ENCODE measurements around the gene SH2D7.
"Not testable (repeated sequence)": the region's sequence is repeated elsewhere in the genome, so short reads cannot be mapped to it uniquely, and the experiment has no call there.

Gene SH2D7

GRCh38 chr15:78142332-78142731 lies 50.0 kb downstream of the SH2D7 start:
- DNase-seq (ENCODE audit: low spot score): no peak

- no peak for DNase-seq (ENCODE audit: low spot score)
Observed at GRCh38 chr15:78146425-78147154, 54.2 kb downstream of the SH2D7 start.

- no peak for DNase-seq (ENCODE audit: low spot score)
Observed at GRCh38 chr15:78147566-78147965, 55.2 kb downstream of the SH2D7 start.

DNA sequence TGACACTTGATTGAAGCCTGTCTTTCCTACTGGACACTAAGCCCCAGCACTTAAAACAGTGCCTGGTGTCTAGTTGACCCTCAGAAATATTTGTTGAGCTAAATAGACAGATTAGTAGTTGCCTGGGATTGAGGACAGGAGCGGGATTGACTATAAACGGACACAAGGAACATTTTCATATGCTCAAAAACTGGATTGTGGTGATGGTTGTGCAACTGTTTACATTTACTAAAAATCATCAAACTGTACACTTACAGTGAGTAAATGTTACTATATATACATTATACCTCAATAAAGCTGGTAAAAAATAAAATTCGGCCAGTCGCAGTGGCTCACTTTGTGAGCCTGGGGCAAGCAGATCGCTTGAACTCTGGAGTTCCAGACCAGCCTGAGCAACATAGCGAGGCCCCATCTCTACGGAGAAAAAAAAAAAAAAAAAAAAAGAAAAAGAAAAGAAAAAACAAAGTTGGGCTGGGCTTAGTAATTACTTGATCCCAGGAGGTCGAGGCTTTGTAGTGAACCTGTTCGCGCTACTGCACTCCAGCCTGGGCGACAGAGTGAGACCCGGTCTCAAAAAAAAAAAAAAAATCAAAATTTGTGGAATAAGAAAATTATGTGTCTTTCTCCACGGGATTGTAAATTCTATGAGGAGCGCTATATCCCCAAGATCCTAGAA lies 56.2 kb downstream of the SH2D7 start:
- no peak for DNase-seq (ENCODE audit: low spot score)

- DNase-seq (ENCODE audit: low spot score): peak; percentile 91
Observed at GRCh38 chr15:78149068-78149804, 56.9 kb downstream of the SH2D7 start, which contains the start of gene IDH3A. IDH3A (plus strand) TSS chr15:78149362; CDS start chr15:78149404, 42 bp downstream.

DNA sequence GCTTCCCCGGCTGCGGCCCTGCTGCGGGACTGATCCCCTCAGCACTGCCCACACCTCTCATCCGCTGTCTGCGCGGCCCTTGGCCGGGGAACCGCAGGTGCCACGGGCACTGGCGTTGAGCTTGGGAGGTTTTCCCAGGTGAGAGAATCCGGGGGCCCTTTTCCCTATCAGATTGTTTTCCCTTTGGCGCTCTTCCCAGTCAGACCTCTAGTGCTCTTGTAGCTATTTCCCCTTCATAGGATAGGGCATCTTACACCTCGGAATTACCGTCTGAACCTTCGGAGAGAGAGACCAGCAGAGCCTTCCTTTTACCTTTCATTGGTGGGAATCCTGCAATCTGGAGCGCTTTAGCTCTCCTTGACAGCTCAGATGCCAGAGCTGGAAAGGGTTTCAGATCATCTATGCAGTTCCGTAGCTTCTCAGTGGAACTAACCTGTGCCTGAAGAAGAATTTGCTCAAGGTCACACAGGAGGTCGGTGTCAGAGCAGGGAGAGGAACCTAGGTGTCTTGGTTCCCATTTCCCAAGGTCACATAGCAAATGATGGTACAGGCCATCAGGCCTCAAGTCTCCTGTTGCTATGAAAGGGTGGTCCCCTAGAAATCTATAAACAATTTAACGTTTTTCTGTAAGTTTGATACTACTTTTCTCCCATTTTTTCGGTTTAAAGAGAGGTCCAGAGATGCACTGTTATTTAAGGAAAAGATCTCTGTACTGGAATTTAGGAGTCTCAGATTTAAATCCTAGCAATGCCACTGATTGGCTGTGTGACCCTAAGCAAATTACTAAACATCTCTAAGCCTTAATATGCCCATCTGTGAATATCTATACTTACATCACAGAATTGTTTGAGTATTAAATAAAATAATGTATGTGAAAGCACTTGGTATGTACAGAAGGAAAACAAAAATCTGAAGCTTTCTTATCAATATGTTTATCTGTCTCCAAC lies 57.7 kb downstream of the SH2D7 start:
- peak; percentile 46 for DNase-seq (ENCODE audit: low spot score)

GRCh38 chr15:78151075-78151474 lies 58.7 kb downstream of the SH2D7 start:
- not testable (repeated sequence) for DNase-seq (ENCODE audit: low spot score)

Data from HuH-7.5 (cell line).